GM21619 (cell line): Measurements from ENCODE around the gene ENTHD1.
"Not testable (repeated sequence)": the region's sequence is repeated elsewhere in the genome, so short reads cannot be mapped to it uniquely, and the experiment has no call there.

ENCODE experiments used
- ATAC-seq: cut with Tn5 transposase; IDR thresholded peaks from one replicate; pipeline ENCODE4 v1.9.1; 2021; ENCODE audit not compliant: unreplicated experiment

ENTHD1 gene

DNA sequence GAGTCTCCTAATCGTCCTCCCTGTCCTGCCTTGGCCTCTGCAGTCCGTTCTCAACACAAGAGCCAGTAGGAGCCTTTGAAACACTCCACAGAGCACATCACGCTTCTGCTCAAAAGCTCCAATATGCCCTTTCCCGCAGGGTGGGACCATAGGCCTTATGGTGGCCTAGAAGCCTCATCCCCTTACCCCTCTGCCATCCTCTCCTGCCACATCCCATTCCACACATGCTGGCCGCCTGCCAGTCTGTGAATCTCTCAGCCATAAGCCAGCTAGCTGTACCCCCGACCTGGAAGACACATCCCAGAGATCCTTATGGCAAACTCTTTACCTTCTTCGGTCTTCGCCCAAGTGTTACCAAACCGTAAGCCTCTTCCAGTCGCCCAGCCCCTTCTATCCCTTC lies 157.8 kb downstream of the ENTHD1 start:
- ATAC-seq, result no peak

DNA sequence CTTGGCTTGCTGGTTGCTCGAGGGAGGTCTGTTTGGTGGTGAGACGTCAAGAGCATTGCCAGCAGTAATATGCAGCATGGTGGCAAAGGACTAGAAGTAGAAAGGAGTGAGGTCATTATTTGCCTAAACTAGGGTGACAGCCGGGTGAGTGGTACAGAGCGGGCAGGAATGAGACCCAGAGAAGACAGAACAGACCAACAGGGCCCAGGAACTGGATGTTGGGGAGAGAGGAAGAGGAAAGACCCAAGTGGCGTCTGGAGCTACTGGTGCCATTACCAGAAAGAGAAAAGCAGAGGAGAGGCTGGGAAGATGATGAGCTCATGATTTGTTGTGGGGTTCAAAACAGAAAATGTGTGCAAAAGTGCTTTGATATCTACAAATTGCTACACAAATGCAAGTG lies 158.7 kb downstream of the ENTHD1 start:
- no peak for ATAC-seq

DNA sequence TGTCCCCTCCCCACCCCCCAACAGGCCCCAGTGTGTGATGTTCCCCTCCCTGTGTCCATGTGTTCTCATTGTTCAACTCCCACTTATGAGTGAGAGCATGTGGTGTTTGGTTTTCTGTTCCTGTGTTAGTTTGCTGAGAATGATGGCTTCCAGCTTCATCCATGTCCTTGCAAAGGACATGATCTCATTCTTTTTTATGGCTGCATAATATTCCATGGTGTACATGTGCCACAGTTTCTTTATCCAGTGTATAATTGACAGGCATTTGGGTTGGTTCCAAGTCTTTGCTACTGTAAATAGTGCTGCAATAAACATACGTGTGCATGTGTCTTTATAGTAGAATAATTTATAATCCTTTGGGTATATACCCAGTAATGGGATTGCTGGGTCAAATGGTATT lies 159.5 kb downstream of the ENTHD1 start:
- not testable (repeated sequence) for ATAC-seq

DNA sequence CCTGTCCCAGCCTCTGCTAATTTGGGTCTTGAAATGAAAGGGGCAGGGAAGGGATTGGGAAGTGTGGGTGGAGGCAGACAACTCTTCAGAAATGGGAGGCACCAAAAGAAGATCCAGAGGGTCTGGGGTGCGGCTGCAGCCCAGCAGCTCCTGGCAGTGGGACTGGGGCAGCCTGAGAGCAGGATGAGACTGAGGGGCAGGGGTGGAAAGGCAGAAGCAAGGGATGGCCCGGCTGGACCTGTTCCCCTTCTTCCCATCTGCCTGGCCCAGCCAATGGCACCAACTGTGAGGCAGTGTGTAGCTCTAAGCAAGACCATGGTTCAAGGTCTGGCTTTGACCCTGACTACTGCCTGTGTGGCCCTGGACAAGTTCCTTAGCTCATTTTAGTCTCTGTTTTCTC lies 160.4 kb downstream of the ENTHD1 start:
- ATAC-seq, result no peak

DNA sequence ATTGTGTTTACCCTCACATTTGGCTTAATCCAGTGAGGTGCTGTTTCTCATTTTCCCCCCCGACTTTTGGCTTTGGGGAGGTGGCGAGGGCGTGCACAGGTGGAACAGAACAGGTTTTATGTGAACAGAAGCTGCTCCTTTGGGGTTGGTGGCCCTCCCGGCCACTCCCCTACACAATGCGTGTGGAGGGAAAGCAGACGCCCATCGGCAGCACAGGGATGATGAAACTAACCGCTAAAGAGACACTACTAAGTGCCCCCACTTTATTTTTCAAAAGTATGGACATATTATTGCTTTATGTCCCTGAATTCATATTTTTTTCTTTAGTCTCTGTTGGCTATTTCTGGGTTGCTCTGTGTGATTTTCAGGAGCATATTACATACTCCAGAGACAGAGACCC lies 160.9 kb downstream of the ENTHD1 start:
- no peak for ATAC-seq

DNA sequence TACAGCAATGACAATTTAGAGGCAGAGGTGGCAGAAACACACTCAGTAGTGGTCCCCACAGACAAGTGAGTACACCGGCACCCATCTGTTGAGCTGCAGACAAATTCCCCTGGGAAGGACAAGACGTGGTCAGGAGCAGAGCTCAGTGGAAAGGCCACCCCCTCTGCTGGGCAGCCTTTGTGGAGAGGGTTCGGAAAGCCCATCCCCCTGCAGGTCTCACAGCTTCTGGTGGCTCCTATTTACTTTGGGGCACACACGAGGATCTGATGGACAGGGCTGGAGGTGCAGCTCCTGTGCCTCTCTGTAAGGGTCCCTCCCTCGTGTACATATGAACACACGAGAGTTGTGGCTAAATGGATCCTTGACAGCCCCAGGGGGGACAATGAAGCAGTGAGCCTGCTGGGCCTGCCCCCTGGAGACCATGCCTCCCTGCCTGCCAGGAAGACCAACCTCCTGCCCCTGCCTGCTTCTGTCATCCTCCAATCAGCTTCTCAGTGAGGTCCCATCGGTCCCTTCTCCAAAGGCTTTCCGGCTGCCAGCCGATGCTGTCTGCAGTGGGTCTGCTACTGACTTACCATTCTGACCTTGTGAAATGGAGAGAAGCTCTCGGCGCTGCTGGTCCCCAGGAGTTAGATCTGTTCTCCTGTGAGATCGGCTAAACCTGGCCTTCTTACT lies 161.5 kb downstream of the ENTHD1 start:
- no peak for ATAC-seq

DNA sequence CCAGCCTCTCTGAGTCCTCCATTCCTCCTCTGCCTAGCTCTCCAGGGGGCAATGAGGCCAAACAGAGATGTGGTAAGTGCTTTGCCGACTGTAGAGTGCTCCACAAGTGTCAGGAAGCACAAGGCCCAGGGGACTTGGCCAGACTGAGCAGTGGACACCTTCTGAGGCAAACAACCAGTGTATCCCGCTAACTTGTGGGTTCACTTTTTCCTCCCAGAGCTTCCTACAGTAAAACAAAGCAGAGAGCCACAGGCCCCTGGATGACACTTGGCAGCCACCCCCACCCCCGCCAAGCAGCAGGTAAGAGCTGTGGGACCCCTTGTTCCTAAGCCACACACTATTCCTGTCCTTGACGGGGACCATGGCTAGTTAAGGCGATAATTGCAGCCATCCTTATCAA lies 162.1 kb downstream of the ENTHD1 start:
- no peak for ATAC-seq

DNA sequence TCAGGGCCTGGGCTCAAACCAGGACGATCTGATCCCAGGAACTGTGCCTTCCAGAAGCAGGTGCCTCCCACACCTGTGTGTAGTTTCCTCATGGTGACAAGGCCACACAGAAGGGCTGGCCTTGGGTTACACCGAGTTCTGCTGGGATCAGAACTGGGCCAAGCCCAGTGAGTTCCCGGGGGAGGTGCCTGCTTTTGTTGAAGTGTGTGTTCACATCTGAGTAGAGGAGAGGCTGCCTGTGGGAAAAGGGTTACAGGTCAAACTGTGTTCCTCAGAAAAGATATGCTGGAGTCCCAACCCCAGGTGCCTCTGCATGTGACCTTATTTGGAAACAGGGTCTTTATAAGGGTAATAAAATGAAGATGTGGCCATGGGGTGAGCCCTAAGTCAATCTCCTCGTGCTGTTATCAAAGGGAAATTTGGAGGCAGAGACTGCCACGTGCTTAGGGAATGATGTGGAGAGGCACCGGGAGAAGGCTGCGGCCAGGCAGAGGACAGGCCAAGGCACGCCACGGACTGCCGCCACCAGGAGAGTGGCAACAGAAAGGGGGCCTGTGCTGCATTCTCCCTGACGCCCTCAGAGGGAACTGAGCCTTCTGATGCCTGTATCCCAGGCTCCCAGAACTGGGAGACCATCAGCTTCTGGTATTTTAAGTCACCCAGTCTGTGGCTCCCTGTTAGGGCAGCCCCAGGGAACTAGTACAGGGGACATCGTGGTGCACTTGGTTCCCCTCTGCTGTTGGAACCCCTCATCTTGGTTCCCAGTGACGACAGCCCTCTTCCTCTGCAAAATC lies 164.2 kb downstream of the ENTHD1 start:
- no peak for ATAC-seq

DNA sequence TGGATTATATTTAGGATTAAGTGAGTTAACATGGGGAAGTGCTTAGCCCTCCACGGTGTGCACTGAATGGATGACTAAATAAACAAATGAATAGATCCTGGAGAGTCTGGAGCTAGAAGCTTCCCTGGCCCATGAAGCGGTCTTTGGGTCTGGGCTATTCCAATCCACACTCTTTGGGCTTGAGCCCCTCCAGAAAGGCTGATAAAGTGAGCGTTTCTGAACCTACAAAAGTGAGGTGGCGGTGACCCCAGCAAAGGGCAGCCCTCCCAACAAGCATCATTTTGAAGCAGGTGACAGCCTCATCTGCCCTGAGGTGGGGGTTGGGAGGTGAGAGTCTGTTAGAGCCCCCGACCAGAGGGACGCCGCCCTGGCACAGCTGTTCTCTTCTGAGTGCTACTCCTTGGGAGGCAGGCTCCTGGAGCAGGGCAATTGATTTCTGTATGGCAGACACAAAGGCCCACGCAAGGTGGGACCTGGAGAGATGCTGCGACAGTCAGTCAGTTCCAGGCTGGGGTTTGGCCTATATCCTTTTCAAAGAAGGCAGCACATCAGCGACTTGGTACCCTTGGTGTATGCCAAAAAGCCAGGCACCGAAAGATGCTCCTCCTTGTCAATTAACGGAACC lies 165.2 kb downstream of the ENTHD1 start:
- ATAC-seq, result no peak

DNA sequence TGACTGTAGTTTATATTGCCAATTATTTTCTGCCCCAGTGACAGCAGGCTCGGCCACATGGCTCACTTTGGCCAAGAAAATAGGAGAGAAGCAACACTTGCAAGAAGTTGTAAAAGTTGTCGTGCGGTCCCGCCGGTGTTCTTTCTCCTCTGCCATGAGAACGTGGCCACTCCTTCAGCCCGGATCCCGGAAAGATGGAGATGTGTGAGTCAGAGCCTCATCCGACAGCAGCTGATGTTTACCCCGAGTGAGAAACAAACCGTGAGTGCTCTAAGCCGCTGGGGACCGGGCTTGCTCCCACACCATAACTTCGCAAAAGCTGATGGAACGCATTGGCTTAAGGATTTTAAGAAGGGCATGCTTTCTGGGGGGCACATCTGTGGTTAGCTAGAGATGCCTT lies 166.0 kb downstream of the ENTHD1 start:
- no peak for ATAC-seq

DNA sequence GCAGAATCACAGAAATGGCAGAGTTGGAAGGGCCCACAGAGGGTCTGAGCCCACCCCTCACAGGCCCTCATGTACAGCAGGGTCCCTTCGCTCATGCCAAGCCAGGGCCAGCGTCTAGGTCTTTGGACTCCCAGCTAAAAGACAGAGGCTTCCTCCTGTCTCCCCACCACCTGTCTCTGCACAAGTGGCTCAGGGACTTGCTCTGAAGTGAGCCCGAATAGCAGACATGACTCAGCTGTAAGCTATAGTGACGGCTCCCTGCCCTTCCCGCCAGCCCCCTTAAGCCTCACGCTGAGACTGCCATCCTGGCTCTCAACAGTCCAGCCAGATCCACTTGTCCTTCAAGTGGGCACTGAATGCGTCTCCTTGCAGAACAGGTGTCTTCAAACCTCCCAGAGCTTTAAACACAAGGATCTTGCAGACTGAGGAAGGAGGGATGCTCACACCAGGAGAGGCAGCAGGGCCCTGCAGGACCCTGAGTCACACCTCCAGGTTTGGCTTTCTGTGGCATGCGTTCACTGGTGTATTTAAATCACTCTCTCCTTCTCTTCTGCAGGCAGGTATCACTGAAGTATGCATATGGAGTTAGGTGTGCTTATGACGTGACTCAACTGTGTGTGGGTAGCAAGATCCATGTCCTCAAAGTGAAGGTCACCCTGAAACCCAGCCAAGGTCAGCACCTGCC lies 168.1 kb downstream of the ENTHD1 start:
- no peak for ATAC-seq

DNA sequence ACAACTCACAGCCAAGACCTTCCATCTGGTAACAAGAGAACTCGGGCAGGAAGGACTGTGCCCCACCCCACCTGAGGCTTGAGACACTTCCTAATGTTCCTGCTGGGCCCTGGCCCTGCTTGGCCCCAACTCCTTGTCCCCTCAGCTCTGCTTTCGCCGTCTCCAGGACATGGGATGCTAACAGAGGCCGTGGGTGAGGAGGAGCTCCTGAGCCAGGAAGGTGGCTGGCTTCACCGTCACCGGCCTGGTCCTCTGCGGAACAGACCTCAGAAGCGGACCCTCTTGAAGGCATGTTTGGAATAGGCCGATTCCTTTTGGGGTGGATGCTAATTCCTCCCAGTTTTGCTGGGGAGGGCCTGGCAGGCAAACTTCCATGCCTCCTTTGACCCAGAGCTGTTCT lies 168.7 kb downstream of the ENTHD1 start:
- ATAC-seq, result no peak

DNA sequence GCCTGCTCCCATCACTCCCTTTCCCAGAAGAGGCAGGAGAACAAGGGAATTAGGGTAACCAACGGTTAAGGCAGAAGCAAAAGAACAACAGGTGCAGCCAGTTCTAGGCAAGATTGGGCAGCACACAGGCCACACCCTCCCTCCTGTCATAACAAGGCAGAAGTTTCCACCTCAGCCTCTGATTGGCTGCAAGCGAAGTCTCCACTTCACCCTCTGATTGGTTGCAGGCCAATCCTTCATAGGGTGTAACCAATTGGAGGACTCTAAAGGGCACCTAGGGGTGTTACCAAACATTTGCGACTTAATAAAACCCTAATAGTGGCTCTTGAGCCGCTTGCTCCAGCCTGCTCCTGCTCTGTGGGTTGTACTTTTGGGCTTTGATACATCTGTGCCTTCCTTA lies 169.2 kb downstream of the ENTHD1 start:
- no peak for ATAC-seq

DNA sequence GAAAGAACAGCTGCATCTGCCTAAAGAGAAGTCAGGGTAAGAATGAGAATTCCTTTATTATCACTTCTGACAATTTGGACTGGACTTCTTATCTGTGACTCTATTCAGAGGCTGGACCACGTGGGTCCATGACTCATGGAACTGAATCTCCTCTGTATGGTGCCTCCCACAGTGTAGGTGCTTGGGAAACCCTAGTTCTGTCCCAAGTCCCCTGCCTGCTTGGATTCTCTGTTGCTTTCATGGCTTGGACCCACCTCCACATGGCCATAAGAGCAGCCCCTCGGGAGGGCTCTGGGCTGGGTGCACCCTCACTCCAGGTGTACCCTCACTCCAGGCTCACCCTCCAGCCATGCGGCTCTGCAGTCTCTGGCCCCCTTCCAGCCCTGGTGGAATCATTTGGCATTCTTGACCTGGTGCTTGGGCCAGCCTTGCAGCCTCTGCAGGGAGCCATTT lies 169.6 kb downstream of the ENTHD1 start:
- ATAC-seq, result no peak

DNA sequence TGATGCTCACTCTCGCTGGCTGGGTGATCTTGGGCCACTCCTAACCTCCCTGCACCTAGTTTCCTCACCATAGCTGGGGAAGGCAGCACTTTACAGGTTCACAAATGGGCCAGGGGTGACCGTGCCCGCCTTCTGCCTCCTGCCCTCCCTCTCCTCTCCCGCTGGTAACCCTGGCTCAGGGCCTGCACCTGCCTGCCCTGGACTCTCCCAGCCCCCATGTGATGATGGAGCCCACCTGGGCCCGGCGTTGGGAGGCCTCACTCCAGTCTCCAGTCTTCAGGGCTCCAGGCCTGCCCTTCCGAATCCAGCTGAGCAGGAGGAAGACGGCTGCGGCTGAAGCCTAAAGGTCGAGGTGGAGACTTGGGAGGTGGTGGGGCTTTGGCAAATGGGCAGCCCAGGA lies 170.1 kb downstream of the ENTHD1 start:
- ATAC-seq, result no peak

DNA sequence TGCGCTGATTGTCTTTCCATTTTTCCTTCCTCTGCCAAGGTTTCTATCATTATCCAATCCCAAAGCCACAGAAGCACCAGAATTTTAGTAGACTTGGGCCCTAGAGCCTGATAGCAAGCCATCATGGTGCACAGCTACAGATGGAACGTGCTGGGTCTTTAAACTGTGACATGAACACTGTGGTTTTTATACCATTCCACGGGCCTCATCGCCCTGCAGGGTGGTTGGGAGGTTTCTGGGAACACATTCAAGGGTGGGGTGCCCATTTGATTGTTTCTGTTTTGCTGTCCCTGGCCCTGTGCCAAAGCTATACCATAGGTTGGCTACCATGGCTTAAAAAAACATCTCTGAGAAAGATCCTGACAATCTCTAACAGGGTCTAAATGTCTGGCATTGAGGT lies 171.1 kb downstream of the ENTHD1 start:
- no peak for ATAC-seq

DNA sequence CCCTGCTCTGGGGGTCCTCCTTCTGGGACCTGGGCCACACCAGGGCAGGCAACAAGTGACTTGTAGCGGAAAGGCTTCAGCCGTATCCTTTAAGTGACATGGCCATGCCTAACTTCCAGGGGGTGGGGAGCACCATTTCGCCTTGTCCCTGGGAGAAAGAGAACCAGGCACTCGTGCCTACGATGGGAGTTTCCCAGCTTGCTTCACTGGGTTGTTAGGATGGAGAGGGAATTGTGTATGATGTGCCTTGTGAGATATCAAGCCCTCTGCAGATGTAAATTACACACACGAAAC lies 171.6 kb downstream of the ENTHD1 start:
- no peak for ATAC-seq

DNA sequence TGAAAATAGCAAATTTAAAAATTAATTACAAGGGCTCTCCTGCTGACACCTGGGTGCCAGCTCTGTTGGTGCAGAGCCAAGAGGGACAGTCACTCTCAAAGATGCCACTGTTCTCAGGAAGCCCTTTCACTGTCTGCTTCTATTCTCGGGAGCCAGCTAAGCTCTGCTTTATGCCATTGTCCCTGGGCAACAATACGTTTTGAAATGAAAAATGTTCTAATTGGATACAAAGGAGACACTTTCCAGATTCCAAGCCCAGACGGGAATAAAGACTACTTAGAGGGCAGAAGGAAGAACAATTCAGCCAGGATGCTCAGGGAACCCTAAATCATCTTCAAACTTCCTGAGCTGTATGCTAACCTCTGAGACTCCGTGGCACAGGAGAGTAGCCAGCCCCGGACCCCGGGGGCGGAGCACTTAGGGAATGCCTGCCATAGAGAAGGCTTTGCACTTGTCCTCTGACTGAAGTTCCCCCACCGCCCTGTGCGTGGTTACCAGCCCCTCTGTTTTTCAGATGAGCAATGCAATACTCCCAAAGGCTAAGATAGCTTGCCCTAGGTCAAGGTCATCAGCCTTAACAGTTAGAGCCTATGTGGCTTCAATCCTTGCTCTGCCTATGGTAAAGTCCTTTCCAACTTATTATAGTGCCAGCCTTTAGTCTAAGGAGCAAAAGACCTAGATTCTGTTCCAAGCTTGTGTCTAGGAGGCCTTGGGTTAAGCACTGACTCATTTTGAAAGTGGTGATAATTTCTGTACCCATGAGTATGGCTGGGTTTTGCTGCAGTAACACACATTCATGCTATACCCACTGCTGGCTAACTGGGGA lies 172.1 kb downstream of the ENTHD1 start:
- ATAC-seq, result no peak

DNA sequence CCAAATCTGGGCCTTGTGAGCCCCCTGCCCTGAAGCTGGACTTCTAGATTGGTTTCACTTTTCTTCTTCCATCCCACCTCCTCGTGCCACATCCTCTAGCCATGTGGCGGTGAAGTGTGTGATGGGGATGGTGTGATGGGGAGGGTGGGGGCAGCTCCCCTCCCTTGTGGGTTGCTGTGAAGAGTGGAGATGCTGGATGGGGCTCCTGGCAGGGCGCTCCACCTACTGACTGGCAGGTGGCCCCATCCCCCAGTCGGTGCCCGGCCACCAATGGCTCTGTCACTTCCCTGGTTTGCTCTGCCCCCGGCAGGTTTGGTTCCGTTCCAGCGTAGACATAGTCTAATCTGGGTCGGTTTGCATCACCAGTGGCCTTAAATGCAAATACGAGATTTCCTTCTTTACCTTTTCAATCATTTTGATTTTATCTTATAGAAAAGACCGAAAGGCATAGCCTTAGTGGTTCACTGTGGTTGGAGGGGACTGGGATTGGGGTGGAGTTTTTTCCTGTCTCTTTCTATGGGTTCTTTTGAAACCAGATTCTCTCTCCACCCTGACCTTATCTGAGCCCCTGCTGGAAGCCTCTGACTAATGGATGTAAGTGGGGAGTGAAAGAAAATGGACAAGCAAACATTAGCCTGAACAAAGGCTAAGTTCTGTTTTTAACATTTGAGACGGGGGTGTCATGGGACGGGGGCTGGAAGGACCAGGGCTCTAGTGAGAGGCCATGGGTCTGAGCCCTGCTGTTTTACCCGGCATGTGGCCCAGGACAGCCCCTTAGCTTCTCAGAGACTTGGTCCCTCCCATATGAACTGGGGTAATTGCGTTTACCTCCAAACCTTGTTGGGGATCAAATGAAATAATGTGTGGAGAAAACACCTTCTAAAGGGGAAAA lies 173.8 kb downstream of the ENTHD1 start:
- no peak for ATAC-seq

DNA sequence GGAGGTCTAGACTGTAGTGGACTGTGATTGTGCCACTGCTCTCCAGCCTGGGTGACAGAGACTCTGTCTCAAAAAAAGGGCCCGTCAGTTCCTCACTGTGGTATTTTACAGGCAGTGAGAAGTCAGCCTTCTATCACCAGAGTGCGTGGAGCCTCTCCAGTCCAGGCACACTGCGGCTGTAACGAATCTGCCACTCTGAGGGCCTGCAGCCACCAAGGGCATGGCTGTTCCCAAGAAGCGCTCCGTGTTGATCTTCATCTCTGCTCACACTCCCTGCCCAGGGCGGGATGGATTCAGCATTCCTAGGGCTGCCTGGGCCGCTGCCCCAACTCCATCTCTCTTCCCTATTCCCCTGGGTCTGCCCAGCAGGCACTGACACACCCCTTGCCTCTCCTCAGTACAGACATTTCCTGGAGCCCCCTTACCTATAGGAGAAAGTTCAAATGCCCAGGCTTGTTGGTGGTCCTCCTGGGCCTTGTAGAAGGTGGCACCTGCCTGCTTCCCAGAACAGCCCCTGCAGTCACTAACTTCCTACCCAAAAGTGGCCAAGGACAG lies 174.6 kb downstream of the ENTHD1 start:
- no peak for ATAC-seq
